Heart right ventricle (tissue), 16 donors: ENCODE measurements around the gene SMTNL1. TPM values are rescaled to one million over a fixed set of nuclear protein-coding genes. Genes with fewer than 3 reads are reported as not detected.

Source experiments
- ATAC-seq, 8 donors: fragments of 200-7000 bp; cut with Tn5 transposase; one replicate each; pipeline ENCODE4 v1.9.1; 2020; ENCODE audit warnings: mild to moderate bottlenecking in 8 of 8, moderate library complexity in 8 of 8, moderate number of reproducible peaks in 1 of 8
- DNase-seq, 2 donors: peaks; one replicate each; pipeline ENCODE4 v3.0.0-alpha.2; 2020
- H3K27ac ChIP-seq, 10 donors: fragments of 200-600 bp; sonication (generic) in 2 of 10; one replicate each; pipeline versions ENCODE4 v1.5.0 to v1.8.0; 2020 to 2022; ENCODE audit warnings: mild to moderate bottlenecking in 3 of 10
- H3K27me3 ChIP-seq, 7 donors: fragments of 200-600 bp; one replicate each; pipeline ENCODE4 v1.8.0; 2021 to 2022; ENCODE audit warnings: mild to moderate bottlenecking in 2 of 7
- H3K36me3 ChIP-seq, 9 donors: fragments of 200-600 bp; sonication (generic) in 1 of 9; one replicate each; pipeline versions ENCODE4 v1.5.0 to v1.8.0; 2020 to 2022; ENCODE audit warnings: mild to moderate bottlenecking in 2 of 9
- H3K4me1 ChIP-seq, 9 donors: fragments of 200-600 bp; sonication (generic) in 1 of 9; one replicate each; pipeline versions ENCODE4 v1.5.0 to v1.8.0; 2020 to 2022; ENCODE audit warnings: mild to moderate bottlenecking in 4 of 9
- H3K4me3 ChIP-seq, 10 donors: fragments of 200-600 bp; sonication (generic) in 2 of 10; one replicate each; pipeline versions ENCODE4 v1.5.0 to v1.8.0; 2020 to 2022; ENCODE audit warnings: mild to moderate bottlenecking in 7 of 10, moderate library complexity in 2 of 10
- H3K9me3 ChIP-seq, 11 donors: fragments of 200-600 bp in 10 of 11; sonication (generic) in 2 of 11; one replicate each; pipeline versions ENCODE4 v1.5.0 to v1.8.0; 2013 to 2022; ENCODE audit warnings: mild to moderate bottlenecking in 2 of 11, control low read depth in 1 of 11, moderate library complexity in 1 of 11
- CTCF ChIP-seq, 9 donors: fragments of 200-600 bp; sonication (generic) in 2 of 9; IDR thresholded peaks; one replicate each; pipeline versions ENCODE4 v1.5.0 to v1.8.0; 2021 to 2022; ENCODE audit warnings: antibody characterized with exemption in 9 of 9, mild to moderate bottlenecking in 5 of 9, moderate library complexity in 1 of 9
- WGBS, 2 donors: extraction: QIAGEN DNeasy Blood & Tissue Kit; methylation state at CpG; one replicate each; pipeline ENCODE4 v1.1.7; 2013; ENCODE audit warnings: inconsistent platforms in 1 of 2; 5-methylcytosine and 5-hydroxymethylcytosine counted together
- intact Hi-C, 10 donors: fragments of 100-400 bp; cut with DNase I; formaldehyde crosslinking; loops; one replicate each; pipeline versions ENCODE4 v1.11.1 to v1.14.2; 2022
- polyA plus RNA-seq, 2 donors: library from polyadenylated mRNA; stranded (reverse); fragments of 200-250 nt; gene quantifications; one replicate each; pipeline ENCODE4 v1.2.3, GENCODE V29; 2013
- total RNA-seq, 10 donors: library from RNA; stranded (reverse); fragmentation: NEBNext Ultra II Directional in 3 of 10; extraction: Animal tissue kit (Norgen Biotek cat#: 25700) in 3 of 10; gene quantifications; one replicate each; pipeline versions ENCODE4 v1.2.1 to v1.2.4, GENCODE V29; 2021 to 2023
- donor health status: Arrhythmogenic right ventricular cardiomyopathy.
- donor health status: ischemic (EF 13 %, LVEDD 7.1; RV severe dilation, severe dysfunction).
- donor health status: healthy with polysubstance abuse.
- donor health status: DM: no; HTN: yes; CAD: no.
- donor health status: DM: no; HTN: no; CAD: no.
- donor health status: ischemic (EF 25% LVEDD 6.9; RV normal size, moderate dysfunction).
- donor health status: ischemic (EF 25% LVEDD 5.7; RV mildly dilated, moderate dysfunction).
- donor health status: healthy.
- donor health status: DM: yes; HTN: yes; CAD: no.
- donor health status: Ischemic cardiomyopathy.
- donor health status: ischemic (EF 35%, LVEDD 5.7; RV mildly dilated, moderate dysfunction).
- donor health status: nonischemic (EF 11% LVEDD 7.7; RV severe dilation, severe dysfunction).
- donor health status: DM: yes; HTN: yes; CAD: no.
- donor health status: PGD.
- donor health status: ischemic (EF 29% LVEDD 5.4; RV normal size, mild dysfunction).
- donor health status: nonischemic (EF 23%, LVEDD 6.1; RV moderate dilation, normal function).

SMTNL1 gene
- total and polyA plus RNA-seq, 12 donors, result not detected

GRCh38 chr11:57491371-57492061 lies 45.9 kb upstream of the SMTNL1 start:
- TF ChIP-seq CTCF (IDR thresholded peaks at IDR 0.05), result peak; percentile 26 to 69 (median 61)
- intact Hi-C loops, result loop anchor here in 5 of 10 donors (2.0 to 10.0 kb wide), 3 partner anchors 35 to 153 kb away; partner anchors contain the start of gene YPEL4 (in 1 of the 5)
- no peak overlapping the region for H3K4me3 ChIP-seq
- H3K27me3 ChIP-seq, result no peaks in the 10 kb centered on the region
- no peaks in the 10 kb centered on the region for H3K9me3 ChIP-seq
- WGBS, 2 donors, result 83 to 85% methylated on average over 11 of the region's 11 CpGs
- no peak overlapping the region for H3K27ac ChIP-seq
- peak in 1 of 2 donors; percentile 62 for DNase-seq
- ATAC-seq, result peak in 6 of 8 donors; percentile 21 to 48 (median 43)
- peaks cover 0 to 4% (median 0%) of the 10 kb centered on the region in 9 donors for H3K4me1 ChIP-seq
- H3K36me3 ChIP-seq, result peaks cover 0 to 65% (median 0%) of the 10 kb centered on the region in 9 donors

GRCh38 chr11:57493507-57494503 lies 43.6 kb upstream of the SMTNL1 start:
- H3K36me3 ChIP-seq, result peaks cover 0 to 50% (median 0%) of the 10 kb centered on the region in 9 donors
- H3K9me3 ChIP-seq, result no peaks in the 10 kb centered on the region
- no peak overlapping the region for H3K4me3 ChIP-seq
- intact Hi-C loops, result loop anchor here (1.0 to 10.0 kb wide), 5 partner anchors 32 to 151 kb away; partner anchors contain the start of gene YPEL4 (in 1 of the 10)
- 72 to 75% methylated on average over 15 of the region's 15 CpGs for WGBS, 2 donors
- H3K27ac ChIP-seq, result no peak overlapping the region
- H3K27me3 ChIP-seq, result no peaks in the 10 kb centered on the region
- TF ChIP-seq CTCF (IDR thresholded peaks at IDR 0.05), result peak; percentile 86 to 93 (median 90)
- ATAC-seq (peak in 7 of 8 donors; percentile 53 to 80 (median 64)), DNase-seq (peak in 1 of 2 donors; percentile 64)
- peaks cover 0 to 8% (median 4%) of the 10 kb centered on the region in 9 donors for H3K4me1 ChIP-seq

- H3K36me3 ChIP-seq, result peaks cover 0 to 25% (median 0%) of the 10 kb centered on the region in 9 donors
- TF ChIP-seq CTCF (IDR thresholded peaks at IDR 0.05), result no peak
- no peaks in the 10 kb centered on the region for H3K27me3 ChIP-seq
- ATAC-seq, result no peak
- no peak for DNase-seq
- no peaks in the 10 kb centered on the region for H3K9me3 ChIP-seq
- no peak overlapping the region for H3K4me3 ChIP-seq
- WGBS, 2 donors, result 80 to 82% methylated on average over 9 of the region's 9 CpGs
- H3K27ac ChIP-seq, result no peak overlapping the region
- intact Hi-C loops, result loop anchor here in 1 of 10 donors (10.0 kb wide), 1 partner anchor 149 kb away; the partner anchor contains the start of gene YPEL4
- H3K4me1 ChIP-seq, result peaks cover 7 to 30% (median 23%) of the 10 kb centered on the region in 9 donors
Measured at GRCh38 chr11:57496109-57496820, 41.1 kb upstream of the SMTNL1 start.
